ACC112 (cell line): Measurements from ENCODE around the gene DALRD3.

ENCODE experiments used
- H2AFZ ChIP-seq: fragments of 200-600 bp; sonication (generic); one replicate; pipeline ENCODE4 v1.6.0; 2017; ENCODE audit warnings: antibody characterized with exemption, low read length; ENCODE audit not compliant: unreplicated experiment
- H3K27ac ChIP-seq: fragments of 200-600 bp; sonication (generic); 2 replicates; pipeline ENCODE4 v1.5.1; 2014; ENCODE audit warnings: low read depth, mild to moderate bottlenecking, antibody characterized with exemption, low read length, moderate library complexity
- H3K27me3 ChIP-seq: fragments of 200-600 bp; sonication (generic); 2 replicates; pipeline ENCODE4 v1.6.1; 2014; ENCODE audit warnings: mild to moderate bottlenecking, antibody characterized with exemption, low read length, moderate library complexity, mixed read lengths; ENCODE audit not compliant: insufficient read depth
- H3K36me3 ChIP-seq: fragments of 200-600 bp; sonication (generic); 2 replicates; pipeline ENCODE4 v1.6.1; 2016; ENCODE audit warnings: mild to moderate bottlenecking, antibody characterized with exemption, low read length, moderate library complexity, mixed read lengths; ENCODE audit not compliant: insufficient read depth
- H3K4me1 ChIP-seq: fragments of 200-600 bp; sonication (generic); one replicate; pipeline ENCODE4 v1.6.1; 2016; ENCODE audit warnings: low read length, mixed read lengths; ENCODE audit not compliant: insufficient read depth, unreplicated experiment, control insufficient read depth
- H3K4me3 ChIP-seq: fragments of 200-600 bp; sonication (generic); 2 replicates; pipeline ENCODE4 v1.5.1; 2014; ENCODE audit warnings: mild to moderate bottlenecking, low read depth, low read length
- H3K79me2 ChIP-seq: fragments of 200-600 bp; sonication (generic); one replicate; pipeline ENCODE4 v1.6.0; 2016; ENCODE audit warnings: low read length; ENCODE audit not compliant: control insufficient read depth, unreplicated experiment, insufficient read depth

DALRD3 gene

GRCh38 chr3:49021813-49022687 lies 3.7 kb upstream of the DALRD3 start, which contains the start of gene NDUFAF3:
Gene NDUFAF3 (plus strand): TSS chr3:49022121. CDS start chr3:49022145, 24 bp downstream.
- H2AFZ ChIP-seq = peak within 1 kb of the TSS; percentile 92
- peaks cover 29% of the 10 kb centered on the region; the same call in 1 of the 2 replicates for H3K36me3 ChIP-seq
- peaks cover 43% of the 10 kb centered on the region for H3K4me1 ChIP-seq
- H3K4me3 ChIP-seq = peak within 1 kb of the TSS; percentile 91
- no peaks in the 10 kb centered on the region for H3K27me3 ChIP-seq
- H3K27ac ChIP-seq = peak within 1 kb of the TSS; percentile 93
- H3K79me2 ChIP-seq = peaks cover 31% of the 10 kb centered on the region

DNA sequence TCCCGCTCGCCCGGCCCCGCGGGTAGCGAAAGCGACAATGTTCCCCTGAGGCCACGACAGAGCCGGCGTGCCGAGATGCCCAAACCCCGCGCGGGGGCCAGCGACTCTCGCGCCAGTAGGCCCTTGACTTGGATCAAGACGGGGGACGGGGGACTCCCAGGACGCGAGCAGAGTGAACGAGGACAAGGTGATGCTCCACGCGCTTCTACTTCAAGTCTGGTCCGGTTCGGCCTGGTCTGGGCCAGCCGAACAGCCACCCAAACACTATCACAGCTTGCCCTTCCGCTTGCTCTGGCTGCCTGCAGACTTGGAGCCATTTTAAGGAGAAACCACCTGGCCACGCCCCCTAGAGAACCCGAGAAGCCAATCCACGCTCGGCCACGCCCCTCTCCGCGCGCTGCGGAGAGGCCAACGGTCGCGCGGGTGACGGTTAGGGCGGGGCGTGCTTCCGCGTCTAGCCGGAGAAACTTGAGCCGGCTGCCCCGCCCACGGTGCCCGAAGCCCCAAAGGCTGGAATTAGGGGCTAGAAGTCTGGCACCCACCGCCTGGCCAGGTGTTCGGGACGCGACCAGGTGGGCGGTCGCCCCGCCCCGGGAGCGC lies 2.9 kb upstream of the DALRD3 start:
- Histone ChIP-seq H3K4me1 (peaks cover 36% of the 10 kb centered on the region), H3K36me3 (peaks cover 22% of the 10 kb centered on the region; the same call in 1 of the 2 replicates), H3K27me3 (no peaks in the 10 kb centered on the region), H2AFZ (peak overlapping the region; percentile 92), H3K4me3 (peak overlapping the region; percentile 91), H3K27ac (peak overlapping the region; percentile 93), H3K79me2 (peaks cover 26% of the 10 kb centered on the region)

DNA sequence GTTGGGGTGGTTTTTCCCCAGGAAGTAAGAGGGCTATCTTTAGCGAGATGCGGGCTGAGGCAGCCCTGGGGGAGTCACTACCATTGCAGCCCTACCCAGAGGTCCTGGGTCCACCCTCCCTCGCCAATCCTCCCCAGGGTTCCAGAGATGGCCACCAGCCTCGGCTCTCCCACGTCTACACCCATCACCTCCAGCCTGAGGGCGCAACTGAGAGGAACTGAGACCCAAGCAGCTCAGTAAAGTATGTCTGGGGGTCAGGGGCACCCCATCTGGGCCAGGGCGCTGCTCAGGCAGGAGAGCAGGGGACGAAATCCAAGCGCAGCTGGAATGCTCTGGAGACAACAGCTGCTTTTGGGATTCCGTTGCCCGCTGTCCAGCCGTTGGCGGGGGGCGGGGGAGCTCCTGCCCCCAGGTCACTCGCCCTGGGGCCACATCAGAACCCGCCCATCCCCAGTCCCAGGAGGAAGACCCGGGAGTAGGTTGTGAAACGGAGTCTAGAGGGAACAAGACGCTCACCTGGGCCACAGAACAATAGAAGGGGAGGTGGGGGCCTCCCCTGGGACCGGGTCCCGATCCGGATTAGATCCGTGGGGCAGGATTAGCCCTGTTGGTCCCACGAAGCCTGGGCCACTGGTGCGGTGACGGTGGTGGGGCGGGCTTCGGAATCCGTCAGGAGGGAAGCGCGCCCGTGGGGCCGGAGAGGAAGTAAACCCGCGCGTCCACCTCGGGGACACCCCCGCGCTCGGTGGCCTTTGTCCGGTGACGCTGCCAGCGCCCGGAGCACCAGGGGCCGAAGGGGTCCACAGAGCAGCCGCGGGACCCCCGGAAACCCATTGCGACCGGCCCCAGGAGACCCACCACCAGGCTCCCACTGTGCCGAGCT lies 2.2 kb upstream of the DALRD3 start:
- peaks cover 26% of the 10 kb centered on the region for H3K79me2 ChIP-seq
- peaks cover 29% of the 10 kb centered on the region for H3K4me1 ChIP-seq
- H3K36me3 ChIP-seq = peaks cover 15% of the 10 kb centered on the region; the same call in 1 of the 2 replicates
- no peak overlapping the region for H2AFZ ChIP-seq
- H3K27ac ChIP-seq = peak overlapping the region; percentile 93
- no peaks in the 10 kb centered on the region for H3K27me3 ChIP-seq
- H3K4me3 ChIP-seq = peak overlapping the region; percentile 91

GRCh38 chr3:49019941-49020329 lies 1.6 kb upstream of the DALRD3 start:
- peak overlapping the region; percentile 93 for H3K27ac ChIP-seq

GRCh38 chr3:49018707-49019006 lies 277 bp upstream of the DALRD3 start:
- Histone ChIP-seq H3K27ac (peak overlapping the region; percentile 60), H2AFZ (peak overlapping the region; percentile 74), H3K79me2 (peaks cover 22% of the 10 kb centered on the region), H3K36me3 (no peaks in the 10 kb centered on the region), H3K27me3 (no peaks in the 10 kb centered on the region), H3K4me3 (peak overlapping the region; percentile 94), H3K4me1 (peaks cover 19% of the 10 kb centered on the region)

More at GRCh38 chr3:49019941-49020329, 1.6 kb upstream of the DALRD3 start:
- Histone ChIP-seq H3K27me3 (no peaks in the 10 kb centered on the region), H3K79me2 (peaks cover 26% of the 10 kb centered on the region), H2AFZ (no peak overlapping the region), H3K4me1 (peaks cover 26% of the 10 kb centered on the region), H3K4me3 (peak overlapping the region; percentile 91), H3K36me3 (peaks cover 12% of the 10 kb centered on the region; the same call in 1 of the 2 replicates)

GRCh38 chr3:49017229-49017970 lies 980 bp downstream of the DALRD3 start:
- peaks cover 13% of the 10 kb centered on the region for H3K4me1 ChIP-seq
- no peak overlapping the region for H3K27ac ChIP-seq
- peak overlapping the region; percentile 94 for H3K4me3 ChIP-seq
- no peaks in the 10 kb centered on the region for H3K36me3 ChIP-seq
- no peak overlapping the region for H2AFZ ChIP-seq
- no peaks in the 10 kb centered on the region for H3K27me3 ChIP-seq
- peaks cover 19% of the 10 kb centered on the region for H3K79me2 ChIP-seq

GRCh38 chr3:49016414-49017228 lies 1.8 kb downstream of the DALRD3 start:
- Histone ChIP-seq H3K36me3 (no peaks in the 10 kb centered on the region), H3K27ac (no peak overlapping the region), H3K4me1 (peaks cover 13% of the 10 kb centered on the region), H3K79me2 (peaks cover 22% of the 10 kb centered on the region), H3K27me3 (no peaks in the 10 kb centered on the region), H2AFZ (no peak overlapping the region), H3K4me3 (no peak overlapping the region; the same call in 1 of the 2 replicates)

DNA sequence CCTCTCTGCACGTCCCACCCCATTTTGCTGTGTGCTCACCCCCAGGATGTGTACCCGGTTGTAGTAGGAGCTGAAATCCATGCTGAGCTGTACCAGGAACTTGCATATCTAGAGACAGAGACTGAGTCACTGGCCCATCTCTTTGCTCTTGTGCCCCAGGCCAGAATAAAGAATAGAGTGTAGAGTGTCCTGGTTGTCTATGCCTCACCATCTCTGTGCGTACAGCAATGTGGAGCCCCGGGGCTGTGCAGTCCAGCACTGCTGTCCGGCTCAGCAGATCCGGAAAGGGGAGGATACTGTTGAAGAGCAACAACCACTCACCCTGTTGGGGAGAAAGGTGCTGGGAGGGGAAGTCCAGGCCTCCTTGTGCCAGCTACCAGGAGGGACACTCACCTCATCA lies 2.6 kb downstream of the DALRD3 start:
- no peak overlapping the region for H3K27ac ChIP-seq
- no peaks in the 10 kb centered on the region for H3K36me3 ChIP-seq

DNA sequence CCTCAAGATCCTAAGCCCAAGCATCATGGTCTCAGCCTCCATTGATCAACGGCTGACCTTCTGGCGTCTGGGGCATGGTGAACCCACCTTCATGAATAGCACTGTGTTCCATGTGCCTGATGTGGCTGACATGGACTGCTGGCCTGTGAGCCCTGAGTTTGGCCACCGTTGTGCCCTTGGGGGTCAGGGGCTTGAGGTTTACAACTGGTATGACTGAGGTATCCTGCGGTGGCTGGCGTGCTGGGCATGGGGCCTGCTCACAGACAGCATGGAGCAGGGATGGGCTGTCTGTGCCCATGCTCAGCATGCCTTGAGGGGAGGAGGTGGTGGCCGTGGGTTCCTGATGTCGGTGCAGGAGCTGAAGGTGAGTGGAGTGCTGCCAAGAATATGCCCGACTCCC lies 3.3 kb downstream of the DALRD3 start:
- Histone ChIP-seq H3K27me3 (no peaks in the 10 kb centered on the region), H3K4me1 (peaks cover 11% of the 10 kb centered on the region), H3K4me3 (no peak overlapping the region), H2AFZ (no peak overlapping the region), H3K36me3 (no peaks in the 10 kb centered on the region), H3K27ac (no peak overlapping the region), H3K79me2 (peaks cover 13% of the 10 kb centered on the region)

More for the DNA sequence above, 2.6 kb downstream of the DALRD3 start:
- peaks cover 13% of the 10 kb centered on the region for H3K4me1 ChIP-seq
- peaks cover 20% of the 10 kb centered on the region for H3K79me2 ChIP-seq
- no peak overlapping the region for H3K4me3 ChIP-seq
- no peaks in the 10 kb centered on the region for H3K27me3 ChIP-seq
- H2AFZ ChIP-seq = no peak overlapping the region
